HG02840 (cell line): ENCODE results near the gene NRXN3.
"Not testable (repeated sequence)": the region's sequence is repeated elsewhere in the genome, so short reads cannot be mapped to it uniquely, and the experiment has no call there.

Experiments used
- ATAC-seq: cut with Tn5 transposase; IDR thresholded peaks from one replicate; pipeline ENCODE4 v1.9.1; 2021; ENCODE audit warnings: mild to moderate bottlenecking, moderate library complexity, moderate number of reproducible peaks; ENCODE audit not compliant: unreplicated experiment, low FRiP score

Gene NRXN3

DNA sequence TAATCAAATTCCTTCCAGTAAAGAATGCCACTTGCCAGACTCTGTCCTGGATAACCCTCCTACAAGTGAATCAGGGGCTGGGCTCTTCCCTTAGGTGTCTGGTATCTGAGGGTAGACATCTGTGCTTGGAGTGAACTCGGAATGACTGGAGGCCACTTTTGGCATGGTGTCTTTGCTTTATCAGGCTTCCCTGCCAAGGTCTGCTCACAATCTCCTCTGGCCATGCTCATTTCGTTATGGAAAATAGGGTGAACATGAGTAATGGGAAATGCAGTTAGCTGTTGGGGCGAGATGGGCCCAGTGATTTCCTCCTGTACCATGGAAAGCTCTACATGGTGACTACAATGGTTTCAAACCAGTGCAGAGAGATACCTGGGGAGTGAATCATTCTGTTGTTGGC is 212.9 kb downstream of the NRXN3 start:
- no peak for ATAC-seq

GRCh38 chr14:78398216-78398615 is 228.0 kb downstream of the NRXN3 start:
- no peak for ATAC-seq

- no peak for ATAC-seq
Measured at GRCh38 chr14:78399316-78399889, 229.2 kb downstream of the NRXN3 start.

- ATAC-seq = no peak
Measured at GRCh38 chr14:78401866-78402265, 231.7 kb downstream of the NRXN3 start.

DNA sequence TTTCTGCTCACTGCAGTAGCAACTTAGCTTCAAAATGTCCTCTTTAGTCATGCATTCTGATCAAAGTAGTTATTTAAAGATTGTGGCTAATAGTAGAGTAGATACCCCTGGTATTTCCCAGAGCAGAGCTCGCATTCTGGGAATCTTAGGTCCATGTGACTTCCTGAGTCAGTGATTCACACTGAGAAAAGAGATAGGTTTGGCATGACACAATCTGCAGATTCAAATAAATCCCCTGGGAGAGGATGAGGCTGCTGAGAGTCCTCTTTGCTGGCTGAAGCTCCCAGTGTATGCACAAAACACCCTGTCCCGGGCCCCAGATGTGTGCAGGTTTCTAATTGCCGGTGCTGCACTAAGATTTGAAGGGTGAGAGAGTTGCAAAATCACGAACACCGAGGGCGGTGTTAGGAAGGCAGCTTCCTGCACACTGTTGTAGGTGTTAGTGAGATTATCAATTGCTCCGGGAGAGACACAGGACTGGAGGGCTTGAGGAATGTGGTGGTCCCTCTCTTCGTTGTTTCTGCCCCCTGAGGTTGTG is 233.2 kb downstream of the NRXN3 start:
- no peak for ATAC-seq

GRCh38 chr14:78405079-78405856 is 235.1 kb downstream of the NRXN3 start:
- no peak for ATAC-seq

- no peak for ATAC-seq
Measured at GRCh38 chr14:78412475-78412874, 242.3 kb downstream of the NRXN3 start.

DNA sequence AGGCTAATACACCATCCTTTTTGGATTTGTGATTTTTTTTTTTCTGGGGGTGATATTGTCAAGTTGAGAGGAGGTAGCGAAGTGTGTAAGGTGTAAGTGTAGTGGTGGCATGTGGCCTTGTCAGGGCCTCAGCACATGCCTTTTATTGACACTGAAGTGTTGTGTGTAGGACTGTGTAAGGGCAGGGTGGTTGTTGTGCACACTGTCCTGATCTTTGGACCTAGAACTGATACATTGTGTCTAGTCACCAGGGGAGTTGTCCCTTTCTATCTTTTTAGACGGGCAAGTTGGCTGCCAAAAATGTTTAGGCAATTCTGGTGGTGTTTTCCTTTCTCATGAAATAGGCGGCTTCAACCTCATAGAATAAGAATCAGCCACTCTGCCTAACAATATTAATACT is 244.0 kb downstream of the NRXN3 start:
- ATAC-seq = no peak

GRCh38 chr14:78417532-78417931 is 247.4 kb downstream of the NRXN3 start:
- ATAC-seq = no peak

DNA sequence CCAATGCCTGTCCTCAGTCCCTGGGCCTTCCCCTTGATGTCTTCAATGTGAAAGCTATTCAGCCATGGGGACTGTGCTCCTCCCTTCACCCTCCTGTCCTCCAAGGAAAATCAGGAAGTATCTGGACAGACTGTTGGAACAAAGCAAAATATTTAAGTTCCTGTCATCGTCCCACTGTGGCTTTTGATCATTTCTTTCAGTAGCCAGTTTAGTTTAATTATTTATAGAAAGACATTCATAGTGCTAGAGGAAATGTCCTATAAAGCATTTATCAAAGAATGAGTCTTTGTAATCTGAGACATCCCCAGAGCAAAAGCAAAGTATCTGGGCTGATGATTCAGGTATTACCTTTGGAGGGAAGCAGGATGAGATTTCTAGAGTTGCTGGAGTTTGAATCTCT is 254.1 kb downstream of the NRXN3 start:
- no peak for ATAC-seq

- ATAC-seq = no peak
Measured at GRCh38 chr14:78425330-78425729, 255.2 kb downstream of the NRXN3 start.

- ATAC-seq = no peak
Measured at GRCh38 chr14:78425782-78426181, 255.6 kb downstream of the NRXN3 start.

DNA sequence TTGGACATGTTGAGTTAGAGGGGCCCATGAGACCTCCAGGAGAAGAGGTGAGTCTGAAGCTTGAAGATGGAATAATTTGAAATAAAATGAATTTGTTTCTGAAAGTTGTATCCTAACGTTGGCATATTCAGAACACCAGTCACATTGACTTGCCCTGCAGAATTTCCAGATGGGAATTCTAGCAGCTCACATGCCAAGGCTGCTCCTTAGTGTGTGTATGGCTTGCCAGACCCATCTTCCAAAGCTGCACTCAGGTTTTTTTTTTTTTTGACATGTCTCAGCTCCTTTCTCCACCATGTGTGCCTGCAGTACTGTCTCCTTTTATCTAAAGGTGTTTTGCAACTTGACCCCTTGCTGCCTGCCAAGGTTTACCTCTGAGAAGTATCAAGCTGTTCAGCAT is 261.9 kb downstream of the NRXN3 start:
- ATAC-seq = no peak

- ATAC-seq = not testable (repeated sequence)
Measured at GRCh38 chr14:78437448-78437847, 267.3 kb downstream of the NRXN3 start.

GRCh38 chr14:78440356-78440894 is 270.3 kb downstream of the NRXN3 start:
- no peak for ATAC-seq

- no peak for ATAC-seq
Measured at GRCh38 chr14:78443834-78444233, 273.7 kb downstream of the NRXN3 start.

DNA sequence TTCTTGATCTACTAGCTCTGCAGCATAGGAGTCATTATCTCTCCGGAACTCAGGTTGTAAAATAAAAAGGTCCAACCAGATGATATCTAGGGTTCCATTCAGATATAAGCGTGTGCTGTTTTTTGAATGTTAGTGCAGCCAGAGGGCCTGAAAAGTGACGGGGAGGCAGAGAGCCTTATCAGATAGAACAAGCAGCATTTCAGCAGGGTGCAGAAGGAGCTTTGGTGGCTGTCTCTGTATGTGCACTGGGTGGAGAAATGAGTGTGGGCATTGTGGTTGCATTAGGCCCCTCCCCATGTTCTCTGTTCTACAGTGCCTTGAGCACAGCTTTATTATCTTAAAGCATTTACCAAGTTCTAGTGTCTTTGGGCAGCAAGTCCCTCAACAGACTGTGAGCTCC is 275.1 kb downstream of the NRXN3 start:
- no peak for ATAC-seq

DNA sequence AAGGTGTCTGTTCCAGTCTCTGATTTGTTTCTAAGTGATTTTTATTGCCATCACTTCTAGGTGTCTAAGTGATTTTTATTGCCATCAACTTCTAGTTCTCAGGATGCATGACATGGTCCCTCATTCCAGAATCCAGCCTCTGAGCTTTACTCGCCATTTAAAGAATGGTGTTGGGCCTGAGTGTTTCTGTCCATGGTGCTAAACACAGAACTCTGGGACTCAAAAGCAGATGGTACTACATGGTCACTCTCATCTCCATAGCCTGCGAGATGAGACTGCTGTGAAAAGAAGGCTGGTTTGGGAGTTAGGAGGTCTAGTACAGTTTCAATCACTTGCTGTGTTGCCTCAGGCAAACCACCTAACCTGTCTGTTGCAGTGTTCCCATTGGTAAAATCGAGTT is 276.6 kb downstream of the NRXN3 start:
- no peak for ATAC-seq

DNA sequence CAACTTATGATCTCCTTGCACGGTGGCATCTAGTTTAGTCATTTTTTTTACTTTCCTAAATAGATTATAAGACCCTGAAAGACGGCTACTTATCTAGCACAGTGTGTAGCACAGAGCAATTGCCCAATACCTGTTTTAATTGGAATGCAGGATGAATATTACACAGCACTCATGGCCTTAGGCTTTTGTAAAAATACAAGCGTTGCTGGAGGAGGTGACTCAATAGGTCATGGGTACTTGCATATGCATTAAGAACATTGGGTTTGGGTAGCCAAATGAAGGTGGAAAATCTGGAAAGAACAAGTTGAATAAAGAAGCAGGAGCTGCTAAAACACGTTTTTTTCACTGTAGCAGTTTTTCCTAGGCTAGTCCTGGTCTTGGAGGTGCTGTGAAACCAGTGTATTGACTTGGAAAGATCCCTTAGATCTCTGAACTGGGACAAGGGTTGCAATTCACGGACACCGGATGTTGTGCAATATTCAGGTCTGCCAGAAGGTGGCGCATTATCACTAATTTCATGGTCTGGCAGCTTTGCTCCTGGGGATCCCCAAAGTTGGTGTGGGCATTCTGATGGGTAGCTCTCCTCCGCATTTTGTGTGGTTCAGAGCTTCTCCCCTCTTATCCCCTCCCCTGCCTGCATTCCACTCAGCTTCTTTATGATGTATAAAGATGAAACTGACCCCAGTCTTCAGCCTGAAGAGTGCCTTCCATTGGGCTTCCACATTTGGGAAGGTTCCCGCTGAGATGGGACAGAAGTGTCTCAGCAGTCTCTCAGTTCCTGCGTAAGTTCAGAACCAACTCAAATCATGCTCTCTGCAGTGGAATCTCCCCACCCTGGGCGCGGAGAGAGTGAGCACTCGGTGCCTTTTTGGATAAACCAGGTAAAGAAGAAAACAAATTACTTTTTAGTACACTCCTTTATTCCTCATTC is 278.3 kb downstream of the NRXN3 start:
- no peak for ATAC-seq

- ATAC-seq = no peak
Measured at GRCh38 chr14:78450669-78451318, 280.6 kb downstream of the NRXN3 start.
